GM18951 (cell line): ENCODE measurements around the gene TSPAN3.

Source experiments
- POLR2A ChIP-seq: IDR thresholded peaks from 4 replicates; pipeline ENCODE4 v1.6.1; 2011; ENCODE audit warnings: mild to moderate bottlenecking; ENCODE audit not compliant: insufficient read length, insufficient read depth; ENCODE audit errors: extremely low read depth
- in situ Hi-C: fragments of 300-500 bp; cut with MboI; formaldehyde crosslinking; loops from one replicate; pipeline ENCODE4 v1.12.0; 2022; ENCODE audit warnings: low sequenced_read_pairs, mixed read lengths, inconsistent platforms; ENCODE audit not compliant: unreplicated experiment

The TSPAN3 gene

GRCh38 chr15:77024273-77025082 is 46.4 kb downstream of the TSPAN3 start:
- no peak for TF ChIP-seq POLR2A
- in situ Hi-C loops = no loop called here

GRCh38 chr15:77023576-77024272 is 47.2 kb downstream of the TSPAN3 start:
- no peak for TF ChIP-seq POLR2A
- in situ Hi-C loops = no loop called here

- no peak for TF ChIP-seq POLR2A
Measured at GRCh38 chr15:77022646-77023575, 48.0 kb downstream of the TSPAN3 start.

GRCh38 chr15:77021803-77022381 is 49.0 kb downstream of the TSPAN3 start:
- in situ Hi-C loops = no loop called here
- TF ChIP-seq POLR2A = no peak

More at GRCh38 chr15:77022646-77023575, 48.0 kb downstream of the TSPAN3 start:
- in situ Hi-C loops = no loop called here

GRCh38 chr15:77021088-77021481 is 49.8 kb downstream of the TSPAN3 start:
- in situ Hi-C loops = no loop called here
- no peak for TF ChIP-seq POLR2A

- TF ChIP-seq POLR2A = no peak
- in situ Hi-C loops = no loop called here
Measured at GRCh38 chr15:77020348-77021087, 50.4 kb downstream of the TSPAN3 start.

- no peak for TF ChIP-seq POLR2A
- in situ Hi-C loops = no loop called here
Measured at GRCh38 chr15:77019521-77020331, 51.2 kb downstream of the TSPAN3 start.

GRCh38 chr15:77018796-77019505 is 52.0 kb downstream of the TSPAN3 start:
- no peak for TF ChIP-seq POLR2A
- in situ Hi-C loops = no loop called here

GRCh38 chr15:77017761-77018720 is 52.9 kb downstream of the TSPAN3 start:
- TF ChIP-seq POLR2A = no peak
- in situ Hi-C loops = no loop called here

- no peak for TF ChIP-seq POLR2A
- in situ Hi-C loops = no loop called here
Measured at GRCh38 chr15:77017091-77017660, 53.7 kb downstream of the TSPAN3 start.
